IPS DF 4.7 (cell line): Measurements from ENCODE around the gene SYS1.

Source experiments
- DNase-seq: peaks from one replicate; pipeline ENCODE4 v3.0.0-alpha.2; 2013; ENCODE audit warnings: low spot score; ENCODE audit errors: extremely low read depth

Gene SYS1

DNA sequence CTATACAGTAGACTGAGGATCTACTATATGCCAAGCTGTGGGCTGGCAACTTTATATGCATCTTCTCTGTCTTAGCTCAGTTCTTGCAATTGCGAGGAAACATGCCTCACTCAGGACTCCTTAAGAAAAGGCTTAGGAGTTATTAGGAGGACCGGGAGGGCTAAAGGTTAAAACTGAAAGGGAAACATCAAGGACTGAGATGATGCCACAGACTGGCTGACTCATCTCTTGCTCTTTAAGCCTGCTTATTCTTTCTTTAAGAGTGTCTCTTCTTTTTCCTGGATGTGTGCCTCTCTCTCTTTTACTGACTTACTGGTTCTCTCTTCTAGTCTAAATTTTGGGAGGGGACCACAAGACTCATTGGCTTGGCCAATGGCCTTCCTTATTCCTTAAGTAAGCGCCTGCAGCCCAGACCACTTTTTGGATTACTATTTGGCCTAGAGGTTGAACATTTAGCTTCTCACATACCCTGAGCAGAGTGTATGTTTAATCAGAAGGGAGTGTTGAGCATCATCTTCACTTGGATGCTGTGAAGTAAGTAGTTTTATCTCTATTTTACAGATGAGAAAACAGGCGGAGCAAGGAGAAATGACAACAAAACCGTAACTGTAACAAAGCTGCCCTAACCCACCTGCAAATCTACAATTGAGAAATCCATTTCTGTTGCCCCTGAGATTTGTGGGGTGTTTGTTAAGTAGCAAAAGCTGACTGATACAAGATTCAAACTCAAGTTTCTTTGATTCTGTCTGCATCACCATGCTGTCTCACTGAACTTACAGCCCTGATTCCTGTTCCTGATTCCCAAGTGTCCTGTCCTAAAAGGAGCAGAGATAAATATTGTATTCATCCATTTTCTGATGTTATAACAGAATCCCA lies 7.5 kb upstream of the SYS1 start:
- no peak for DNase-seq

- no peak for DNase-seq
These were observed 4.5 kb upstream of the SYS1 start for GRCh38 chr20:45358282-45359068.

- DNase-seq: no peak
These were observed 3.9 kb upstream of the SYS1 start for GRCh38 chr20:45359069-45359405.

DNA sequence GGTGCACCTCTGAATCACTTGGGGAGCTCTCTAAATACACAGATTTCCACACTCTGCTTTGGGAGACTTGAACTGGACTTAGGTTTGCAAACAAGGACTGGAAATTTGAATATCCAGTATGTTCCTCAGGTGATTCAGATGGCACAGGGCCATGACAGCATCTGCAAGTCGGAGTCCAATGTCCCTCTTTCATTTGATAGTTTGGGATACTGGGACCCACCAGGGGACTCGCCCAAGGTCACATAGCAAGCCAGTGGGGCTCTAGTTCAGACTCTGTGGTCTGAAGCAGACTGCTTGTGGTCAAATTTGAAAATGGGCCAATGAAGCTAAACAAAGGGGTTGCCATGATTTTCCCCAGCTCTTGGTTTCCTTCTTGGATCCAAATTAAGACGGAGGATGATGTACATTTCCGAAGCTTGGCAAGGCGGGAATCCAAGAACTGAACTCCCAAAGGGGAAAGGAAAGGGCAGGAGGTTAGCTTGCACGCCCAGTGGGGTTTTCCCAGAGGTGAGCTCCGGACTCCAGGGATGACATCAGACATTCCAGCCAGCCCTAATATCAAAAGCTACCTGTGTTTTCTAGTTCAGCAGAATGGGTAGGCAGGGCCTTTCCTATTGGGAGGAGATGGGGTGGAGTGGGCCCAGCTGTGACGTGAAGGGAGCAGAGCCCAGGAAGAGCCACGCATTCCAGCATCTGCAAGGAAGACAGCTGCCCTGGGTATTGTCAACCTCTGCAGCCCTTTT lies 3.4 kb upstream of the SYS1 start:
- DNase-seq: no peak

DNA sequence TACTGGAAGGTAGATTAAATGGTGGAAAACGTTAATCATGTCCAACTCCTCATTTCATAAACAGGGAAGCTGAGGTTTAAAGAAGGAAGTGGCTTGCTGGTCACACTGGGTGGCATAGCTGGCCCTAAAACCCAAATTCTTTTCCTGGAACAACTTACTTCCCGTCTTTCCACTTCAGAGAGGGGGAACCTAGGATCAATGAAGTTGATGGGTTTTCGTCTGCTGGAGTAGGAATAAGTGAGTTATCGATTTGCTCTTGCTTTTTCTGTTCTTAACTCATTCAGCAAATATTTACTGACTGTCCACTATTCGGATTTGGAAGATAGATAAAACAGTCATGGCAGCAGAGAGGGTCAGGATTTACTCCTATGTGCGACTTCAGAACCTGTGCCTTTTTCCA lies 1.2 kb upstream of the SYS1 start:
- DNase-seq: no peak

DNA sequence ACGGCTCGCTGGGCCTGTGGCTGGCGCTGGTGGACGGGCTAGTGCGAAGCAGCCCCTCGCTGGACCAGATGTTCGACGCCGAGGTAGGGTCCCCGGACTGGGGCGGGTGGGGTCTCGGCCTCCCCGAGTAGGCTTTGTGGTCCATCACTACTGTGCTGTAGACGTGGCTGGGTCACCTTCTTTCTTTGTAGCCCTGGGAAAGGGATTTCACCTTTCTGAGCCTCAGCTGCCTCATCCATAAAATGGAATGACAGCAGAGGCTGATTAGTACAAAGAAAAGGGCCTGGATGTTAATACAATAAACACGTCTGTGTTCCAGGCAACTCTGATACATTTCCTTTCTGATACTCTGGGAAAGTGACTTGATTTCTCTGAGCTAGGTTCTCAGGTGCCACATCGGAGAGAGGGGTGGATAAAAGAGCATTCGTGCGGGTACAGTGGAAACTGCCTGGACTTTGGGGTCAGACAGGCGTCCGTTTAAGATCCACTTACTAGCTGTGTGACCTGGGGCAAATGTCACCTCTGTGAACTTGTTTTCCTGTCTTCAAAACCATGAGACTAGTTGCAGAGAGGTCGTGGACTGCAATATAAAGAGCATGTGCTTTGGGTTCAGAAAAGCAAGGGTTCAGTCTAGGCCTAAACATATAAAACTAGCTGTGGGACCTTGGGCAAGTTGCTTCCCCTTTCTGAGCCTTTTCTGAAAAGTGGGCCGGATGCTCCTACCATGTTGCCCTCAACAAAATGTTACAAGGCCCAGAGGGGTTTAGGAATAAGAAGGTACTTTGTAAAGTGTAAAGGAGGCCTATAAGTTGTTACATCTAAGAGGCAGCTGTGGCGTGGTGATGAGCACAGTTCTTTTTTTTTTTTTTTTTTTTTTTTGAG lies 896 bp downstream of the SYS1 start:
- no peak for DNase-seq

- no peak for DNase-seq
These were observed 2.6 kb downstream of the SYS1 start for GRCh38 chr20:45365444-45365970.

DNA sequence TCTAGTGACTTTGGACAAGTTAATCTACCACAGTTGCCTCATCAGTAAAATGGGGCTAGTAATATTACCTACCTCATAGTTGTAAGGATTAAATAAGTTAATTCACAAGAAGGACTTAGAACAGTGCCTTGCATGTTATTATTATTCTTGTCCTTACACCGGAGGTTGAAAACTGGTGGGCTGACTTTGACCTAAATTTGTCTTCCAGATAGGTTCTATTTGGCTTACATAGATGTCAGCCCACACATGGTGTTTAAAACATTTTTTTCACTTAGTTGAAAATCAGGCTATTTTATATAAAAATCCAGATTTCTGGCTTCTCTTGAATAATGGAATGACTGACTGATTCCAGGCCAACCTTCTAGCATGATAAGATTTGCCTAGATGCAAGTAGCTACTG lies 3.2 kb downstream of the SYS1 start:
- DNase-seq: no peak

DNA sequence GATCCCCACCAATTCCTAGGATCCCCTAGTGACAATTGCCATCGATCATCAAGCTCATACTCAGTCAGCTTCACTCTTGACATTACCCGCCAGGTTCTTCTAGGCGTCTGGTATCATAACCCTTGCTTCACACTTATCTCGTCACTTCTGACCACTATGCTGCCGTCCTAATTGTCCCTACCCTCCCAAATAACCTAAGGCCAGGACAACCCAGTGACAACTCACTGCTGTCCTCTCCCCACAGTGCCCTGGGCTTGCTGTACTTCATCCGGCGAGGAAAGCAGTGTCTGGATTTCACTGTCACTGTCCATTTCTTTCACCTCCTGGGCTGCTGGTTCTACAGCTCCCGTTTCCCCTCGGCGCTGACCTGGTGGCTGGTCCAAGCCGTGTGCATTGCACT lies 3.7 kb downstream of the SYS1 start:
- DNase-seq: no peak

DNA sequence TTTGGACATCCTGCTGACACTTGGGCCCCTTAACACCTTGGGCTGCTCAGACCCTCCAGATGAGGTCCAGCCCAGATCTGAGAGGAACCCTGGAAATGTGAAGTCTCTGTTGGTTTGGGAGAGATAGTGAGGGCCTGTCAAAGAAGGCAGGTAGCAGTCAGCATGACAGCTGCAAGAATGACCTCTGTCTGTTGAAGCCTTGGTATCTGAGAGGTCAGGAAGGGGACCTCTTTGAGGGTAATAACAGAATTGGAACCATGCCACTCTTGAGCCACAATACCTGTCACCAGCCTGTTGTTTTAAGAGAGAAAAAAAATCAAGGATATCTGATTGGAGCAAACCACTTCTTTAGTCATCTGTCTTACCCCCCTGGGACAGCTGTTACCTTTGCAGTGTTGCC lies 4.2 kb downstream of the SYS1 start:
- DNase-seq: no peak

DNA sequence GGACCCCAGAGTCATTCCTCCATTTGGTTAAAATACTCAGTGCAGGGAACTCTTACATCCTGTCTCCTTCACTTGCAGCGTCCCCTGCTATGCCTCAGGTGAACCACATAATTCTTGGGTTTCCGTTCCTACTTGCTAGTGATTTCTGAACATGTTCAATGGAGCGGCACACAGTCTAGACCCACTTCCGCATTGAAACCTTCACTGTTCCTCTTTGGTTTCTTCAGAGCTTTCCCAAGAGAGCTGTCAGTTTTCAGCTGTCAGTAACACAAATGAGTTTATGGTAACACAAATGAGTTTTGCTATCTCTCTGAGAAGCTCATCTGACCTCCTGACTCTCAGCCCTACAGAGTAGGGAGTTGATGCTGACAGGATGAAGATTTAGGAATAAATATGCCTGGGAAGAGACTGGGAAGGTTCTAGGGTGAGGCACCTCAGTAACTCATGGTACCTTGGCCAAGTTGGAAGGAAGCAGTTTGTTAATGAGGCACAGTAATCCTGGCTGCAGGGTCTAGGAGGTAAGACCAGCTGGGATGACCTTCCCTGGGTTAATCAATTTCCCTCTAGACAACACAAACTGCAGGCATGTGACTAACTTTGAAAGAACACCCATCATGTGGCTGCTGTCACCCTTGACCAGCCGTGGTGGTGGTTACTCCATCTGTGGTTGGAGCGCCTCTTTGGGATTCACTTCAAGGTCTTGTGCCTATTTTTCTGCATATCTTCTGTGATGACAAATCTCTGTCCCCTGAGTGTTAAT lies 5.4 kb downstream of the SYS1 start:
- DNase-seq: no peak

- no peak for DNase-seq
These were observed 7.7 kb downstream of the SYS1 start for GRCh38 chr20:45370571-45371160.

DNA sequence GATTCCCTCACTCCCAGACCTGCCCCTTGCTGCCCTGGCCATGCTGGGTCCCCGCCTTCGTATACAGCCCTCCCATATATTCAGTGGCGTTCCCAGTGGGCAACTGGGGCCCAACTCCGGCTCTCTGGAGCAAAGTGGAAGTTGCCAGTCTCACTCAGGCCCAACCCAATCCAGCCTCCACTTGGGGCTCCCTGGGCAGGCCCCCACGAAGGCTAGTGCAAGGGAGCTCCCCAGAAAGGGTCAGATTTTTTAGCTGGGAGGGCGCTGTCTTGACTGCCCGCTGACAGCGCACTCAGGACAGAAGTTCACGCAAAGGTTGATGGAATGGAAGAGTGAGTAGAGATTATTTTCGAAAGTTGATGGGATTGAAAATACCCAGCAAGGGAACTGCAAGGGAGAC lies 9.3 kb downstream of the SYS1 start:
- no peak for DNase-seq

GRCh38 chr20:45372646-45373352 lies 9.8 kb downstream of the SYS1 start:
- no peak for DNase-seq

- DNase-seq: no peak
These were observed 10.6 kb downstream of the SYS1 start for GRCh38 chr20:45373353-45374100.

DNA sequence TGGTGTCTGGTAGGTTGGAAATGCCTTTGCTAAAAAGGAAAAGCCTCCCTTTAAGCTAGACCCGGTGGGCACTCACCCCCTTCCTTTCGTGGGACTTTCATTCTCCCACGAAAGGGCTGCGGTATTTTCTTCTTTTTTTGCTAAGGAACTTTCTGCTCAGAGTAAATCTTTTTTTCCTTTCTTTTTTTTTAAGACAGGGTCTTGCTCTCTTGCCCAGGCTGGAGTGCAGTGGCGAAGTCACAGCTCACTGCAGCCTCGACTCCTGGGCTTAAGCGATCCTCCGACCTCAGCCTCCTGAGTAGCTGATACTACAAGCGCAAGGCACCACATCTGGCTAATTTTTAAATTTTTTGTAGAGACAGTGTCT lies 11.1 kb downstream of the SYS1 start:
- no peak for DNase-seq

DNA sequence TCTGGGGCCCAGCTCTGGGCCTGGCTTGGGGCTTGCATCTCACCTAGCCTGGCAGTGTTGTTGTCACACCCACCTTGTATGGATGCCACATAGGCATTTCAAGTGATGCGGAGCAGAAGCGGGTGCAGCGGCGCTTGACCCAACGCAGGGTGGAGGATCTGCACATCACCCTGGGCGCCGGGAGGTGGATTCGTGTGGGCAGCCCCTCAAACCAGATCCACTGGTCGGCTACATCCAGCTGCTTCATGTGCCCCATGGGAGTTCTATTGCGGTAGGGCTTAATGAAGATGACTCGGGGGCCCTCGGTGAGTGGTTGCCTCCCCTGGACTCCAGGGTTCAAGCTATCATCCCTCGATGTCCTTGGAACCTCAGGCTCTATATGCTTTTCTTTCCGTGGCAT lies 12.0 kb downstream of the SYS1 start:
- DNase-seq: no peak

DNA sequence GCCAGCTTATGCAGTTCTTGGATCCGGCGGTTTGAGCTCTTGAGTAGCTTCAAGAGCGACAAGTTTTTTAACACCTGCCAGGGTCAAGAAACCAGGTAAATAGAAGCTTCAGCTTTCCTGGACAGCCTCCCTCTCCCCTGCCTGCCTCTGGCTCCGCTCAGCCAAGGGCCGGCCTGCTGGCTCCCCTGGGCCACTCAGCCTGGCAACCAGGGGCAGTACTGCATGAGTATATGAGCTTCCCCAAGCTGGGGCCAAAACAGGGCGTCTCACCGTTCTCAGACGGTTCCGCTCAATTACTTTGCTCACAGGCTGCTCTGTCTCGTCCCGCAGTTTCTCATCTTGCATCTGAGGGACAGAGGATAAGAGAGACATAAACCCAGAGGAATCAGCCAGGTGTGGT lies 14.3 kb downstream of the SYS1 start:
- no peak for DNase-seq

DNA sequence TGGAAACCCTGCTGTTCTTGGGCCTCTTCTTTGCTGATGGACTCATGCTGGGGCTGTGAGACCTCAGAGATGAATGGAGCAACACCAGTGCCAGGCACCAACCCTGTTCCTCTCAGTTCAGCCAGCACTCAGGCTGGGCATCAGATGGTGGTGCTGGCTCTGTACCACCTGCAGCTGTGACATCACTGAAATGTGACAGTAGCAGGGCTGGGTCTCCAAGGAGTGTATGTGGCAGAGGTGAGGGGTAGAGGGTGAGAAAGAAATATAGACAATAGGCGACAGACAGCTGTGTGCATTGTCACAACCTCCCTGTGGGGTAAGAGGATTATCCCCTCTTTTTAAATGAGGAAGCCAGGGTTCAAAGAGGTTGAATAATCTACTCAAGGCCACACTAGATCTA lies 15.2 kb downstream of the SYS1 start, which contains the start of gene TP53TG5:
TP53TG5 (minus strand) TSS at position 135 of the 400 bp plus-strand sequence; CDS start at position 46, 89 bp downstream.
- DNase-seq: no peak
